Brain microvascular endothelial cell (primary cell): Measurements from ENCODE around the gene C1QL1.

Experiments
- DNase-seq: peaks from one replicate; pipeline ENCODE4 v3.0.0-alpha.2; 2020
- H3K27ac ChIP-seq: fragments of 250-450 bp; sonication (Bioruptor Pico); 2 replicates; pipeline ENCODE4 v1.5.1; 2020; ENCODE audit warnings: mild to moderate bottlenecking, moderate library complexity
- H3K27me3 ChIP-seq: fragments of 250-450 bp; sonication (Bioruptor Pico); replicated peaks from 2 replicates; pipeline ENCODE4 v1.5.1; 2020; ENCODE audit warnings: mild to moderate bottlenecking
- H3K36me3 ChIP-seq: fragments of 250-450 bp; sonication (Bioruptor Pico); replicated peaks from 2 replicates; pipeline ENCODE4 v1.5.1; 2020; ENCODE audit warnings: mild to moderate bottlenecking
- H3K4me3 ChIP-seq: 2 replicates; pipeline ENCODE4 v1.5.1; 2011; ENCODE audit warnings: low read depth, mild to moderate bottlenecking, control low read depth, low read length, moderate library complexity
- CTCF ChIP-seq: IDR thresholded peaks from 2 replicates; pipeline ENCODE4 v1.5.1; 2011; ENCODE audit warnings: low read depth, mild to moderate bottlenecking, moderate library complexity, low read length, control low read depth, inconsistent platforms; ENCODE audit errors: missing control alignments
- in situ Hi-C: cut with HindIII; loops from 2 replicates; pipeline ENCODE4 v1.10.0; 2017; ENCODE audit warnings: low sequenced_read_pairs, low pct_ligation_motif_present

Gene C1QL1

GRCh38 chr17:44933824-44934744 lies 34.0 kb downstream of the C1QL1 start:
- no peaks in the 10 kb centered on the region for H3K36me3 ChIP-seq
- H3K27me3 ChIP-seq, result no peaks in the 10 kb centered on the region
- H3K4me3 ChIP-seq, result no peak overlapping the region
- in situ Hi-C loops, result no loop called here
- no peak for DNase-seq
- no peak overlapping the region for H3K27ac ChIP-seq
- no peak for TF ChIP-seq CTCF

- H3K4me3 ChIP-seq, result no peak overlapping the region
- no peaks in the 10 kb centered on the region for H3K27me3 ChIP-seq
- no peak overlapping the region for H3K27ac ChIP-seq
- in situ Hi-C loops, result no loop called here
- no peaks in the 10 kb centered on the region for H3K36me3 ChIP-seq
- DNase-seq, result no peak
- TF ChIP-seq CTCF, result no peak
These were observed 35.4 kb downstream of the C1QL1 start for GRCh38 chr17:44932787-44933097.

- Histone ChIP-seq H3K27ac (no peak overlapping the region), H3K4me3 (no peak overlapping the region), H3K27me3 (no peaks in the 10 kb centered on the region), H3K36me3 (no peaks in the 10 kb centered on the region)
- in situ Hi-C loops, result no loop called here
- no peak for TF ChIP-seq CTCF
- no peak for DNase-seq
These were observed 35.9 kb downstream of the C1QL1 start for GRCh38 chr17:44932096-44932786.

GRCh38 chr17:44931376-44931775 lies 36.7 kb downstream of the C1QL1 start:
- in situ Hi-C loops, result no loop called here
- Histone ChIP-seq H3K27ac (no peak overlapping the region), H3K36me3 (no peaks in the 10 kb centered on the region), H3K4me3 (no peak overlapping the region), H3K27me3 (no peaks in the 10 kb centered on the region)
- no peak for DNase-seq
- no peak for TF ChIP-seq CTCF

- no peak for TF ChIP-seq CTCF
These were observed 37.4 kb downstream of the C1QL1 start for GRCh38 chr17:44930667-44931066.

More at GRCh38 chr17:44930667-44931066, 37.4 kb downstream of the C1QL1 start:
- Histone ChIP-seq H3K27me3 (no peaks in the 10 kb centered on the region), H3K27ac (no peak overlapping the region), H3K4me3 (no peak overlapping the region), H3K36me3 (no peaks in the 10 kb centered on the region)
- DNase-seq, result no peak
- in situ Hi-C loops, result no loop called here
